Spinal cord (tissue), 10 donors: ENCODE data around the gene ELP4. TPM values are rescaled to one million over a fixed set of nuclear protein-coding genes. Genes with fewer than 3 reads are reported as not detected.

ENCODE experiments used
- DNase-seq, 6 donors: peaks; one replicate each; pipeline versions ENCODE4 v3.0.0 to v3.0.0-alpha.2; 2013 to 2015; ENCODE audit warnings: low spot score in 6 of 6, low read depth in 4 of 6
- H3K27ac ChIP-seq: one replicate; pipeline ENCODE4 v1.5.1; 2013; ENCODE audit warnings: low read depth, low read length, control low read depth
- H3K27me3 ChIP-seq: one replicate; pipeline ENCODE4 v1.6.1; 2013; ENCODE audit warnings: low read length; ENCODE audit not compliant: control insufficient read depth, insufficient read depth
- H3K36me3 ChIP-seq: one replicate; pipeline ENCODE4 v1.6.1; 2013; ENCODE audit warnings: low read length; ENCODE audit not compliant: control insufficient read depth, insufficient read depth
- H3K4me1 ChIP-seq: one replicate; pipeline ENCODE4 v1.6.1; 2013; ENCODE audit warnings: low read length; ENCODE audit not compliant: control insufficient read depth, insufficient read depth
- H3K4me3 ChIP-seq: one replicate; pipeline ENCODE4 v1.5.1; 2013; ENCODE audit warnings: low read depth, low read length, control low read depth
- H3K9me3 ChIP-seq: one replicate; pipeline ENCODE4 v1.6.1; 2013; ENCODE audit warnings: low read length; ENCODE audit not compliant: control insufficient read depth, insufficient read depth
- WGBS: methylation state at CpG from one replicate; pipeline ENCODE4 v1.1.5; 2013; ENCODE audit warnings: missing lambda C conversion rate; ENCODE audit not compliant: insufficient coverage; 5-methylcytosine and 5-hydroxymethylcytosine counted together
- polyA plus RNA-seq, 2 donors: library from polyadenylated mRNA; unstranded; fragments of 120-200 nt; gene quantifications; one replicate each; pipeline ENCODE4 v1.2.1, GENCODE V29; 2013; ENCODE audit not compliant: insufficient read length in 2 of 2
- total RNA-seq, 2 donors: library from RNA; depleted of rRNA in 1 of 2; stranded (reverse); fragments of 120-200 nt in 1 of 2; fragments of >200 nt in 1 of 2; gene quantifications; one replicate each; pipeline versions ENCODE4 v1.2.3 to v1.2.4, GENCODE V29; 2013 to 2014
- donor health status: healthy.

Gene ELP4
- total and polyA plus RNA-seq, 4 donors, result 24.8 to 57.7 (median 36.2) TPM

DNA sequence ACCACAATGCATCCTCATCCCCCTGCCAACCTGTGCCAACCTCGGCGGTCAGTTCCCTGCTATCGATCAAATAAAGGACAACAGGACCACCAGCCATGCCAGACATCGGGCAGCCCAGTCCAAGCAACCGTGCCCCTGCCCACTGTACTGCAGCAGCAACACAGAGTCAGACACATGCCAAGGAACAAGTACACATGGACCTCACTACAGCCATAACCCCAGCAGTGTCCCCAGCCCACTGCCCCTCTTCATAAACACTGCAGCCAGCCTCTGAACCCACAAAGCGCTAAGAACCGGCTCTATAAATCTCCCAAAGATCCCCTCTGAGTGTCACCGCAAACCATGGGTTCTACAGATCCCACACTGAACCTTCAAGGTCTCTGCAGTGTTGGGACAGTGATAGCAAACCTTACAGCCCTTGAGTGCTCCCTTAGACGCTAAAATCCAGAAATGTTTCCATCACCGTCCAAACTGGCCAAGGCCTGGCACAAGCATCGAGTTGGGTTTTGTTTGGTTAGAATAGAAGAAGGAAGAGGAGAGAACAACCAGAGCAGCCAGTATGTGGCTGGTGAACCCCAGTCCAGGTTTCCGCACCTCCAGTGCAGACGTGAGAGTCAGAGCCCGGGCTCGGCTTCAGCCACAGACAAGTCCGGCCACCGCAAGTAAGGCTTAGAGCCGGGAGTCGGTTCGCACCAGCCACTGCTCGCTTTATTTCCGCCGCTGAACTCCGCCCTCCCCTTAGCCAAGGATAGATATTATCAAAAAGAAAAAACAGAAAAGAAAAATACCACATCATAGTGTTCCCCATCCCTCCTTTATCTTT lies 293.6 kb downstream of the ELP4 start:
- peak in 2 of 6 donors; percentile 32 to 62 for DNase-seq
- peaks cover 98% of the 10 kb centered on the region for H3K27me3 ChIP-seq
- H3K9me3 ChIP-seq, result peaks cover 2% of the 10 kb centered on the region
- H3K27ac ChIP-seq, result no peak overlapping the region
- WGBS, result 31% methylated on average over 10 of the region's 24 CpGs
- peaks cover 44% of the 10 kb centered on the region for H3K4me1 ChIP-seq
- H3K36me3 ChIP-seq, result peaks cover 44% of the 10 kb centered on the region
- H3K4me3 ChIP-seq, result no peak overlapping the region

- Histone ChIP-seq H3K36me3 (peaks cover 37% of the 10 kb centered on the region), H3K4me1 (peaks cover 40% of the 10 kb centered on the region), H3K27me3 (peaks cover 98% of the 10 kb centered on the region), H3K27ac (no peak overlapping the region), H3K4me3 (no peak overlapping the region), H3K9me3 (peaks cover 2% of the 10 kb centered on the region)
- DNase-seq, result peak in 2 of 6 donors; percentile 36 to 74
- WGBS, result 47% methylated on average over 10 of the region's 13 CpGs
Observed at GRCh38 chr11:31803813-31804311, 294.3 kb downstream of the ELP4 start.

- Histone ChIP-seq H3K4me3 (no peak overlapping the region), H3K4me1 (peaks cover 37% of the 10 kb centered on the region), H3K36me3 (peaks cover 36% of the 10 kb centered on the region), H3K27me3 (peaks cover 99% of the 10 kb centered on the region), H3K9me3 (peaks cover 2% of the 10 kb centered on the region), H3K27ac (no peak overlapping the region)
- DNase-seq, result peak in 2 of 6 donors; percentile 40 to 73
- WGBS, result 25% methylated on average over 41 of the region's 41 CpGs
Observed at GRCh38 chr11:31804312-31805036, 294.9 kb downstream of the ELP4 start.

GRCh38 chr11:31805037-31805628 lies 295.6 kb downstream of the ELP4 start:
- H3K4me1 ChIP-seq, result peaks cover 37% of the 10 kb centered on the region
- no peak overlapping the region for H3K27ac ChIP-seq
- H3K36me3 ChIP-seq, result peaks cover 33% of the 10 kb centered on the region
- H3K27me3 ChIP-seq, result peaks cover 99% of the 10 kb centered on the region
- H3K9me3 ChIP-seq, result peaks cover 2% of the 10 kb centered on the region
- DNase-seq, result peak in 2 of 6 donors; percentile 23 to 73
- 26% methylated on average over 51 of the region's 51 CpGs for WGBS
- no peak overlapping the region for H3K4me3 ChIP-seq

GRCh38 chr11:31805629-31806185 lies 296.1 kb downstream of the ELP4 start:
- DNase-seq, result peak in 2 of 6 donors; percentile 30 to 76
- Histone ChIP-seq H3K9me3 (peaks cover 2% of the 10 kb centered on the region), H3K36me3 (peaks cover 27% of the 10 kb centered on the region), H3K4me3 (no peak overlapping the region), H3K4me1 (peaks cover 38% of the 10 kb centered on the region), H3K27ac (no peak overlapping the region), H3K27me3 (peaks cover 99% of the 10 kb centered on the region)
- WGBS, result 23% methylated on average over 7 of the region's 20 CpGs

- Histone ChIP-seq H3K4me1 (peaks cover 44% of the 10 kb centered on the region), H3K36me3 (peaks cover 25% of the 10 kb centered on the region), H3K4me3 (no peak overlapping the region), H3K9me3 (no peaks in the 10 kb centered on the region), H3K27me3 (peaks cover 99% of the 10 kb centered on the region), H3K27ac (no peak overlapping the region)
- 20% methylated on average over 34 of the region's 36 CpGs for WGBS
- DNase-seq, result no peak
Observed at GRCh38 chr11:31806186-31806927, 296.8 kb downstream of the ELP4 start.

- no peak overlapping the region for H3K27ac ChIP-seq
- H3K4me1 ChIP-seq, result peaks cover 52% of the 10 kb centered on the region
- H3K4me3 ChIP-seq, result peak overlapping the region; percentile 50
- peaks cover 24% of the 10 kb centered on the region for H3K36me3 ChIP-seq
- no peaks in the 10 kb centered on the region for H3K9me3 ChIP-seq
- peaks cover 98% of the 10 kb centered on the region for H3K27me3 ChIP-seq
- 20% methylated on average over 6 of the region's 13 CpGs for WGBS
- peak in 2 of 6 donors; percentile 6 to 54 for DNase-seq
Observed at GRCh38 chr11:31806928-31807798, 297.6 kb downstream of the ELP4 start.

DNA sequence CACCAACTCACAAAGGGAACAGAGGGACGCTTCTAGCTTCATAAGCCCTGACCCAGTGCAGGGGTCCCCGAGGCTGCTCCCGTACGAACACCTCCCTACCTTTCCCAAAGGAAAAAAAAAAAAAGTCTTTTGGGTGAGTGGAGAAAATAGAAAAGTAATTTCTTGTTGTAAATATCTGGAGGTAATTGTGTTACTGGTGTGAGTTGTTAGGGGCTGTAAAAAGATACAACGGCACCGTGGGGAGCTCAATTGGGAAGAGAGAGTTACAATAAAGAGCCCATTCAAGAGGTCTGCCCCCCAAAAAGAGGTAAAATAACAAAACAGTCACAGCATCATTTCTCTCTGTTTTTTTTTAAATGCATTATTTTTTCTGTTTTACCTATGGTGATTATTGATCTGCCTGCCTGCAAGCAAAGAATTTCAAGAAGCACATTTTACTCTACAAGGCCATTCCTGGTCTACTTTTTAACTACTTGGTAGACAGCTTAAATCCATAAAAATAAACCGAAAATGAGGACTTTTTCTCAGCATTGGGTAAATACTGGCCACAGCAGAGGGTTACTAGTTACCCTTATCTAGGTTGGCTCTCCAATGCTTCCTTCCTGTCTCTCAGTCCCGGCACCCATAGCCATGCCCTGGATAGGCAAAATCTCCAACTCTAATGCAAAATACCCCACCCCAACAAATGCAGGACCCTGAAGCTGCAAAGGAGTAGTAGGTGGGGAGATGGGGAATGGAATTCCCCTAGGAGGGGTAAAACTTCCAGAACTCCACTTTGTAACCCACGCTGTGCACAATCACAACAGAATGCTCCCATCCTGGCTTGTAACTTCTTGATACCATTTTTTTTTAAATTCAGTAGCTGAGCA lies 298.5 kb downstream of the ELP4 start:
- peak overlapping the region; percentile 50 for H3K4me3 ChIP-seq
- H3K4me1 ChIP-seq, result peaks cover 61% of the 10 kb centered on the region
- H3K36me3 ChIP-seq, result peaks cover 24% of the 10 kb centered on the region
- WGBS, result no CpG with 5 or more reads among the region's 9 CpGs
- H3K27me3 ChIP-seq, result peaks cover 99% of the 10 kb centered on the region
- H3K9me3 ChIP-seq, result no peaks in the 10 kb centered on the region
- peak overlapping the region; percentile 22 for H3K27ac ChIP-seq
- DNase-seq, result peak in 2 of 6 donors; percentile 9 to 38
